Adrenal gland (tissue), 5 donors: Measurements from ENCODE around the gene ANKRD55.
"Not testable (repeated sequence)": the region's sequence is repeated elsewhere in the genome, so short reads cannot be mapped to it uniquely, and the experiment has no call there.

Source experiments
- CTCF ChIP-seq, 6 experiments: fragments of 450-650 bp in 4 of 6; fragments of 200-600 bp in 2 of 6; sonication (generic) in 1 of 6; IDR thresholded peaks; 1 replicate in 5 of 6; 2 replicates in 1 of 6; pipeline versions ENCODE4 v1.5.1 to v1.8.0; 2016 to 2021; ENCODE audit warnings: antibody characterized with exemption in 6 of 6, mild to moderate bottlenecking in 2 of 6, moderate library complexity in 1 of 6
- POLR2A ChIP-seq, 2 donors: fragments of 450-650 bp; IDR thresholded peaks; one replicate each; pipeline ENCODE4 v1.6.1; 2017; ENCODE audit warnings: antibody characterized with exemption in 2 of 2, mild to moderate bottlenecking in 2 of 2, moderate library complexity in 1 of 2
- donor health status: DM: no; HTN: no; CAD: no.

GRCh38 chr5:56157191-56157621 lies 75.9 kb downstream of the ANKRD55 start:
- not testable (repeated sequence) for TF ChIP-seq CTCF, POLR2A (IDR thresholded peaks at IDR 0.05)
